Parathyroid adenoma (tissue), 2 donors: ENCODE results near the gene HPCAL1.

ENCODE experiments used
- H2AFZ ChIP-seq: fragments of 300-600 bp; sonication (generic); one replicate; pipeline ENCODE4 v1.7.0; 2017; ENCODE audit warnings: antibody characterized with exemption, mild to moderate bottlenecking
- H3K27ac ChIP-seq: fragments of 300-600 bp; sonication (generic); one replicate; pipeline ENCODE4 v1.7.0; 2017
- H3K27me3 ChIP-seq: fragments of 300-600 bp; sonication (generic); one replicate; pipeline ENCODE4 v1.7.0; 2017; ENCODE audit warnings: low read length; ENCODE audit not compliant: control insufficient read depth, insufficient read depth
- H3K36me3 ChIP-seq: fragments of 300-600 bp; sonication (generic); one replicate; pipeline ENCODE4 v1.7.0; 2017; ENCODE audit warnings: low read length; ENCODE audit not compliant: control insufficient read depth, insufficient read depth
- H3K4me1 ChIP-seq: fragments of 300-600 bp; sonication (generic); one replicate; pipeline ENCODE4 v1.7.0; 2017; ENCODE audit warnings: control low read depth
- H3K4me2 ChIP-seq: fragments of 300-600 bp; sonication (generic); one replicate; pipeline ENCODE4 v1.7.0; 2017; ENCODE audit warnings: low read length
- H3K4me3 ChIP-seq: fragments of 300-600 bp; sonication (generic); one replicate; pipeline ENCODE4 v1.7.0; 2017; ENCODE audit warnings: low read depth, low read length
- H3K79me2 ChIP-seq: fragments of 300-600 bp; sonication (generic); one replicate; pipeline ENCODE4 v1.7.0; 2017; ENCODE audit warnings: control low read depth
- H3K9ac ChIP-seq: fragments of 300-600 bp; sonication (generic); one replicate; pipeline ENCODE4 v1.7.0; 2017; ENCODE audit warnings: mild to moderate bottlenecking
- H3K9me3 ChIP-seq: fragments of 300-600 bp; sonication (generic); one replicate; pipeline ENCODE4 v1.7.0; 2017; ENCODE audit warnings: low read length; ENCODE audit not compliant: control insufficient read depth
- TF ChIP-seq, protein P1 (sequence below): fragments of 300-600 bp; sonication (generic); IDR thresholded peaks from one replicate; pipeline ENCODE4 v1.7.0; 2017; ENCODE audit warnings: antibody characterized with exemption, mild to moderate bottlenecking
- donor health status: primary hyperparathyroidism.

Gene HPCAL1

DNA sequence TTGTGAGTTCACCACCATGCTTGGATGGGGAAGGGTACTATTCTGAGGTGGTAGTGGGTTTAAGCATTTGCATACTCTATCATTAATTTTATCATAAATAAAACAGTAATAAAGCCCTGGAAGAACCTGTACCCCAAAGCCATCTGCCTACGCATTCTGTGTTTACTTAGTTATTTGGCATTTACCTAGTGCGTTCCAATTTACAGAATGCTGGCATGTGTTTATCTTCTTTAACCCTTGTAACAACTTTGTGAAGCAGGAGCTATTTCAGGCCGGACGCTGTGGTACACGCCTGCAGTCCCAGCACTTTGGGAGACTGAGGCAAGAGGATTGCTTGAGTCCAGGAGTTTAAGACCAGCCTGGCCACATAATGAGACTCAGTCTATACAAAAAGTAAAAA is 163.2 kb downstream of the HPCAL1 start:
- Histone ChIP-seq H3K9me3 (no peaks in the 10 kb centered on the region), H3K9ac (no peak overlapping the region), H3K4me3 (no peak overlapping the region), H3K36me3 (no peaks in the 10 kb centered on the region), H3K27me3 (no peaks in the 10 kb centered on the region), H3K4me2 (no peak overlapping the region), H2AFZ (no peak overlapping the region), H3K4me1 (peaks cover 12% of the 10 kb centered on the region), H3K27ac (no peak overlapping the region), H3K79me2 (no peaks in the 10 kb centered on the region)
- TF ChIP-seq, protein P1, sequence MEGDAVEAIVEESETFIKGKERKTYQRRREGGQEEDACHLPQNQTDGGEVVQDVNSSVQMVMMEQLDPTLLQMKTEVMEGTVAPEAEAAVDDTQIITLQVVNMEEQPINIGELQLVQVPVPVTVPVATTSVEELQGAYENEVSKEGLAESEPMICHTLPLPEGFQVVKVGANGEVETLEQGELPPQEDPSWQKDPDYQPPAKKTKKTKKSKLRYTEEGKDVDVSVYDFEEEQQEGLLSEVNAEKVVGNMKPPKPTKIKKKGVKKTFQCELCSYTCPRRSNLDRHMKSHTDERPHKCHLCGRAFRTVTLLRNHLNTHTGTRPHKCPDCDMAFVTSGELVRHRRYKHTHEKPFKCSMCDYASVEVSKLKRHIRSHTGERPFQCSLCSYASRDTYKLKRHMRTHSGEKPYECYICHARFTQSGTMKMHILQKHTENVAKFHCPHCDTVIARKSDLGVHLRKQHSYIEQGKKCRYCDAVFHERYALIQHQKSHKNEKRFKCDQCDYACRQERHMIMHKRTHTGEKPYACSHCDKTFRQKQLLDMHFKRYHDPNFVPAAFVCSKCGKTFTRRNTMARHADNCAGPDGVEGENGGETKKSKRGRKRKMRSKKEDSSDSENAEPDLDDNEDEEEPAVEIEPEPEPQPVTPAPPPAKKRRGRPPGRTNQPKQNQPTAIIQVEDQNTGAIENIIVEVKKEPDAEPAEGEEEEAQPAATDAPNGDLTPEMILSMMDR: no peak

DNA sequence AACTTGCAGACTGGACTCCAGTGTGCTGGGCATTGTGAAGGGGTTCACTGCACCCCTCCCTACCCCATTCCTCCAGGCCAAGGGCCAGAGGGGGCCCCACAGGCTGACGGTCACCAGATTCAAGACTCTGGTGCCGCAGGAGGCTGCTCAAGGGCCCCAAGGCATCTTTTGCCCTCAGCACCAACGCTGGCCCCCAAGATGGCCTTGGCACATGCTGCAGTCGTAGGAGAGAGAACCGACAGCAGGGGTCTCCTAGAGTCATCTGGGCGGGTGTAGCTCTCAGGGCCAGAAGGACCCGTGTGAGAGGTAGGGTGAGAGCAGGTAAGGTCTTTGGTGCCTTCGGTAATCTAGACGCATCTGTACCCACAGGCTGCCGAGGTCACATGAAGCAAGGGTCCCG is 164.1 kb downstream of the HPCAL1 start:
- Histone ChIP-seq H3K4me2 (no peak overlapping the region), H3K9ac (no peak overlapping the region), H3K4me3 (no peak overlapping the region), H3K36me3 (no peaks in the 10 kb centered on the region), H3K79me2 (no peaks in the 10 kb centered on the region), H3K4me1 (peaks cover 8% of the 10 kb centered on the region), H3K9me3 (no peaks in the 10 kb centered on the region), H3K27me3 (no peaks in the 10 kb centered on the region), H2AFZ (no peak overlapping the region), H3K27ac (no peak overlapping the region)
- TF ChIP-seq, protein P1: no peak

DNA sequence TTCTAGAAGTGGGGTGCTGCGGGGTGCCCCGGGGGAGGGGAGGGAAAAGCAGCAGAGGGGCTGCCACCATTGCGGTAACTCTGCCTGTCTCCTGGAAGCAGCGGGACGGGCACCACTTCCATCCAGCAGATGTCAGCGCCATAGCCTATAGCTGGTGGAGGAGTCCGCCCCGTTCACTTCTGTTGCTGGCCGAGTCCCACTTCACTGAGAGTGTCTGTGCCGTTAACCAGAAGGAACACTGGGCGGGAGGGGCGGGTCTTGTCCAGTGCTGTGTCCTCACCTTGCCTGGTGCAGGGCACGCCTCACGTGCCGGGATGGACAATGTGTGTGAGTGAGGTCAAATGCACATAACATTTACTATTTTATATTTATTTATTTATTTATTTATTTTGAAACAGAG is 164.7 kb downstream of the HPCAL1 start:
- H3K79me2 ChIP-seq: no peaks in the 10 kb centered on the region
- H3K27me3 ChIP-seq: no peaks in the 10 kb centered on the region
- H3K27ac ChIP-seq: no peak overlapping the region
- no peak overlapping the region for H2AFZ ChIP-seq
- no peaks in the 10 kb centered on the region for H3K9me3 ChIP-seq
- H3K9ac ChIP-seq: no peak overlapping the region
- H3K36me3 ChIP-seq: no peaks in the 10 kb centered on the region
- no peak overlapping the region for H3K4me3 ChIP-seq
- H3K4me2 ChIP-seq: no peak overlapping the region
- TF ChIP-seq, protein P1: no peak
- H3K4me1 ChIP-seq: peaks cover 2% of the 10 kb centered on the region

DNA sequence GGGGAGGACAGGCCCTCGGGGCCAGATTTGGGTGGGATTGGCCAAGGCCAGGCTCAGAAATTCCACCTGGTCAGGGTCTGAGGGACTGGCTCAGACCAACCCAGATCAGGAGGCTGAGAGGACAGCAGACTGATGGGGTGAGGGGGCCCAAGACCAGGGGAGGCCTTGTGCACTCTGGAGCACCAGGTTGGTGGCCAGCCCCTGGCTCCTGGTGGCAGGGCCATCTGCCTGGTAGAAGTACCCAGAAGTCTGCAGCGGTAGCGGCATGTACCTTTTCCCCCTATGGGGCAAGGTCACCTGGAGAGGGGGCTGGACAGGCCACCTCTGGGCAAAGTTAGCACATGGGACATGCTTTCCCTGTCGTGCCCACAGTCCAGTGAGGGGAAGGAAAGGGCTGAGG is 166.6 kb downstream of the HPCAL1 start:
- H3K79me2 ChIP-seq: no peaks in the 10 kb centered on the region
- TF ChIP-seq, protein P1: no peak

DNA sequence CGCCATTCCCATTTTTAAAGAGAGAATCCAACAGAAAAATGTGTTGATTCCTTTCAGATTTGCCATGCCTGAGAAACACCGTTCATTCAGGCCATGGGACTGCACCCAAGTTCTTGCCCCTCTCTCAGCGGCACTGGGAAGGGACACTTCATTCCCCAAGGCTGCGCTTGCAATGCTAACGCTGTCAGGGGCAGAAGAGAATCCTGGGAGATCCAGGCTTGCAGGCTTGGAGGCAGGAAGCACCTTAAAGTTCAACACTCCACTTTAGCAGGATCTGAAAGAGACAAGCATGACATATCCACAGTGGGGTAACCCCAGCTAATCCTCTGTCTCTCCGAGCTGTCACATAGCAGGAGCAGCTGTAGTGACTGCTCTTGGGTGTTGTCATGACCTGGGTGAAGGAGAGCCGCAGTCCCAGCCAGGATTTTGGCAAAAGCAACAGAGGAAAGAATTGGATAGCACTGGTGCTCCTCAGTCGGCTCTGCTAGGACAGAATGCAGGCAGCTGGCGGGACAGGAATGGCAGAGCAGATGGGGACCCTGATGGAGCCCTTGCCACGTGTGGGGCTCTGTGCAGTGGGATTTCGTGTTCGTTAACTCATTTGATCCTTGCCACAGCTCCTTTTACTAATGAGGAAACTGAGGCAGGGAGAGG is 167.4 kb downstream of the HPCAL1 start:
- no peaks in the 10 kb centered on the region for H3K36me3 ChIP-seq
- H2AFZ ChIP-seq: no peak overlapping the region
- H3K4me3 ChIP-seq: no peak overlapping the region
- H3K27me3 ChIP-seq: no peaks in the 10 kb centered on the region
- no peak overlapping the region for H3K4me2 ChIP-seq
- H3K9ac ChIP-seq: no peak overlapping the region
- H3K27ac ChIP-seq: no peak overlapping the region
- H3K79me2 ChIP-seq: no peaks in the 10 kb centered on the region
- peaks cover 11% of the 10 kb centered on the region for H3K4me1 ChIP-seq
- no peaks in the 10 kb centered on the region for H3K9me3 ChIP-seq
- TF ChIP-seq, protein P1: no peak

More for the DNA sequence above, 166.6 kb downstream of the HPCAL1 start:
- Histone ChIP-seq H3K36me3 (no peaks in the 10 kb centered on the region), H3K4me3 (no peak overlapping the region), H2AFZ (no peak overlapping the region), H3K4me2 (no peak overlapping the region), H3K9me3 (no peaks in the 10 kb centered on the region), H3K4me1 (peaks cover 11% of the 10 kb centered on the region), H3K27me3 (no peaks in the 10 kb centered on the region), H3K9ac (no peak overlapping the region), H3K27ac (no peak overlapping the region)
